Measurements from ENCODE around the gene NIPAL1. TPM values are rescaled to one million over a fixed set of nuclear protein-coding genes. Genes with fewer than 3 reads are reported as not detected.

The NIPAL1 gene
- total RNA-seq, 1 experiment from 2014 or later: 18.1 TPM

- H3K9me3 ChIP-seq: 0 out of 2 replicates have a peak, but pooled peaks cover 8% of the 10 kb centered on the region
- BruUV-seq (replicated peaks): no TSS peak
- Mint-ChIP-seq H3K36me3 (ENCODE audit: insufficient read depth, unreplicated experiment) (peaks cover 61% of the 10 kb centered on the region), H3K9me3 (ENCODE audit: unreplicated experiment) (no peaks in the 10 kb centered on the region), H3K27ac (ENCODE audit: unreplicated experiment) (peak overlapping the region; percentile 75), H3K4me1 (ENCODE audit: low read depth, unreplicated experiment) (peaks cover 21% of the 10 kb centered on the region), H3K27me3 (ENCODE audit: insufficient read depth, unreplicated experiment) (no peaks in the 10 kb centered on the region), H3K4me3 (ENCODE audit: unreplicated experiment) (no peak overlapping the region)
- H3K4me3 ChIP-seq (ENCODE audit: low read depth, low read length): no peak overlapping the region
- ChIA-PET CTCF (no interaction called here), POLR2A (no interaction called here)
- H3K4me1 ChIP-seq: peaks cover 29% of the 10 kb centered on the region
- intact Hi-C loops (cut with micrococcal nuclease; ENCODE audit: unreplicated experiment): loop anchor here (1.0 to 2.0 kb wide), 2 partner anchors 39 to 55 kb away; no protein-coding TSS in a partner anchor
- H3K27me3 ChIP-seq (replicated peaks; ENCODE audit: control insufficient read depth, insufficient read depth, low read length): no peaks in the 10 kb centered on the region
- no peak for TF ChIP-seq CTCF (IDR thresholded peaks at IDR 0.05; ENCODE audit: insufficient read depth in 1 of 2, low read depth in 1 of 2, low read length in 1 of 2, severe bottlenecking in 1 of 2, unreplicated experiment in 1 of 2)
- no peaks in the 10 kb centered on the region; the same call in 1 of the 2 replicates for H3K36me3 ChIP-seq (ENCODE audit: control insufficient read depth, insufficient read depth, low read length)
- DNase-seq: no peak
These were observed 15.4 kb downstream of the NIPAL1 start for GRCh38 chr4:48031802-48032525.

GRCh38 chr4:48032721-48033120, 16.1 kb downstream of the NIPAL1 start:
- ChIA-PET POLR2A (no interaction called here), CTCF (interaction anchor here (0.5 kb wide), 1 partner anchor 38 kb away, joined by 4 read pairs; no protein-coding TSS in a partner anchor)
- no peaks in the 10 kb centered on the region; the same call in 1 of the 2 replicates for H3K36me3 ChIP-seq (ENCODE audit: control insufficient read depth, insufficient read depth, low read length)
- 0 out of 2 replicates have a peak, but pooled peaks cover 3% of the 10 kb centered on the region for H3K9me3 ChIP-seq
- peaks cover 21% of the 10 kb centered on the region for H3K4me1 Mint-ChIP-seq (ENCODE audit: low read depth, unreplicated experiment)
- no peaks in the 10 kb centered on the region for H3K9me3 Mint-ChIP-seq (ENCODE audit: unreplicated experiment)
- peaks cover 29% of the 10 kb centered on the region for H3K4me1 ChIP-seq
- H3K27me3 Mint-ChIP-seq (ENCODE audit: insufficient read depth, unreplicated experiment): no peaks in the 10 kb centered on the region
- H3K4me3 ChIP-seq (ENCODE audit: low read depth, low read length): no peak overlapping the region
- no peak overlapping the region for H3K4me3 Mint-ChIP-seq (ENCODE audit: unreplicated experiment)
- intact Hi-C loops (cut with micrococcal nuclease; ENCODE audit: unreplicated experiment): loop anchor here (1.0 to 2.0 kb wide), 2 partner anchors 39 to 54 kb away; no protein-coding TSS in a partner anchor
- TF ChIP-seq CTCF (IDR thresholded peaks at IDR 0.05; ENCODE audit: insufficient read depth in 1 of 2, low read depth in 1 of 2, low read length in 1 of 2, severe bottlenecking in 1 of 2, unreplicated experiment in 1 of 2): no peak
- H3K27ac Mint-ChIP-seq (ENCODE audit: unreplicated experiment): peak overlapping the region; percentile 23
- DNase-seq: no peak
- H3K27me3 ChIP-seq (replicated peaks; ENCODE audit: control insufficient read depth, insufficient read depth, low read length): no peaks in the 10 kb centered on the region
- BruUV-seq (replicated peaks): no TSS peak
- peaks cover 60% of the 10 kb centered on the region for H3K36me3 Mint-ChIP-seq (ENCODE audit: insufficient read depth, unreplicated experiment)

- Mint-ChIP-seq H3K27ac (ENCODE audit: unreplicated experiment) (peak overlapping the region; percentile 23), H3K27me3 (ENCODE audit: insufficient read depth, unreplicated experiment) (no peaks in the 10 kb centered on the region), H3K9me3 (ENCODE audit: unreplicated experiment) (no peaks in the 10 kb centered on the region), H3K4me1 (ENCODE audit: low read depth, unreplicated experiment) (peaks cover 21% of the 10 kb centered on the region), H3K36me3 (ENCODE audit: insufficient read depth, unreplicated experiment) (peaks cover 58% of the 10 kb centered on the region), H3K4me3 (ENCODE audit: unreplicated experiment) (peak overlapping the region; percentile 8)
- no peak for DNase-seq
- BruUV-seq (replicated peaks): no TSS peak
- Histone ChIP-seq H3K9me3 (no peaks in the 10 kb centered on the region), H3K4me3 (ENCODE audit: low read depth, low read length) (no peak overlapping the region), H3K4me1 (peaks cover 29% of the 10 kb centered on the region), H3K27me3 (replicated peaks; ENCODE audit: control insufficient read depth, insufficient read depth, low read length) (no peaks in the 10 kb centered on the region), H3K36me3 (ENCODE audit: control insufficient read depth, insufficient read depth, low read length) (no peaks in the 10 kb centered on the region; the same call in 1 of the 2 replicates)
- no peak for TF ChIP-seq CTCF (IDR thresholded peaks at IDR 0.05; ENCODE audit: insufficient read depth in 1 of 2, low read depth in 1 of 2, low read length in 1 of 2, severe bottlenecking in 1 of 2, unreplicated experiment in 1 of 2)
- intact Hi-C loops (cut with micrococcal nuclease; ENCODE audit: unreplicated experiment): loop anchor here (2.0 kb wide), 1 partner anchor 53 kb away; no protein-coding TSS in a partner anchor
- ChIA-PET CTCF (interaction anchor here (1.0 to 1.4 kb wide), 2 partner anchors 26 to 52 kb away, joined by 3 to 4 read pairs; no protein-coding TSS in a partner anchor), POLR2A (no interaction called here)
These were observed 16.8 kb downstream of the NIPAL1 start for GRCh38 chr4:48033412-48033811.
